Sigmoid colon (tissue), 4 donors: ENCODE data around the gene PLTP.

Experiments used
- EP300 ChIP-seq, 4 donors: sonication (generic); formaldehyde crosslinking; IDR thresholded peaks; one replicate each; pipeline ENCODE4 v1.6.1; 2017; ENCODE audit warnings: antibody characterized with exemption in 4 of 4
- POLR2A ChIP-seq, 2 donors: fragments of 450-650 bp; IDR thresholded peaks; one replicate each; pipeline ENCODE4 v1.6.1; 2016; ENCODE audit warnings: antibody characterized with exemption in 2 of 2, mild to moderate bottlenecking in 2 of 2, moderate library complexity in 2 of 2
- TF ChIP-seq, protein P1 (sequence below), 4 experiments: fragments of 450-650 bp in 3 of 4; fragments of 200-600 bp in 1 of 4; IDR thresholded peaks; one replicate each; pipeline ENCODE4 v1.5.1; 2016 to 2019; ENCODE audit warnings: antibody characterized with exemption in 4 of 4, mild to moderate bottlenecking in 3 of 4, moderate library complexity in 2 of 4

DNA sequence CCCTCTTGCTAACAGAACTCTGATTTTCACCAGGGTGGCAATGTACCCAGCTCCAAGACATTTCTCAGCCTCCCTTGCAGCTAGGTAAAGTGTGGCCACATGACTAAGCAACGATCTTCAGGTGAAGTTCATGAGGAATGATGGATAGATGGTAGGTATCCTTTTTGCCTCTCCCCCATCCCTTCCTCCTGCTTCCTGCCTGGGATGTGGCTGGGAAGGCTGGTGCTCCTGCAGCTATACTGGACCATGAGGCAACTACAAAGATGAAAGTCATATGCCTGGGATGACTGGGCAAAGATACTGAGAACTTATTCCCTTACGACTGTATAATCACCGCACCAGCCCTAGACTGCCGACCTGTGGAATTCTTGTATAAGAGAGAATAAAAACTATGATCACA is 46.6 kb upstream of the PLTP start:
- TF ChIP-seq, protein P1, sequence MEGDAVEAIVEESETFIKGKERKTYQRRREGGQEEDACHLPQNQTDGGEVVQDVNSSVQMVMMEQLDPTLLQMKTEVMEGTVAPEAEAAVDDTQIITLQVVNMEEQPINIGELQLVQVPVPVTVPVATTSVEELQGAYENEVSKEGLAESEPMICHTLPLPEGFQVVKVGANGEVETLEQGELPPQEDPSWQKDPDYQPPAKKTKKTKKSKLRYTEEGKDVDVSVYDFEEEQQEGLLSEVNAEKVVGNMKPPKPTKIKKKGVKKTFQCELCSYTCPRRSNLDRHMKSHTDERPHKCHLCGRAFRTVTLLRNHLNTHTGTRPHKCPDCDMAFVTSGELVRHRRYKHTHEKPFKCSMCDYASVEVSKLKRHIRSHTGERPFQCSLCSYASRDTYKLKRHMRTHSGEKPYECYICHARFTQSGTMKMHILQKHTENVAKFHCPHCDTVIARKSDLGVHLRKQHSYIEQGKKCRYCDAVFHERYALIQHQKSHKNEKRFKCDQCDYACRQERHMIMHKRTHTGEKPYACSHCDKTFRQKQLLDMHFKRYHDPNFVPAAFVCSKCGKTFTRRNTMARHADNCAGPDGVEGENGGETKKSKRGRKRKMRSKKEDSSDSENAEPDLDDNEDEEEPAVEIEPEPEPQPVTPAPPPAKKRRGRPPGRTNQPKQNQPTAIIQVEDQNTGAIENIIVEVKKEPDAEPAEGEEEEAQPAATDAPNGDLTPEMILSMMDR (IDR thresholded peaks at IDR 0.05): no peak
- TF ChIP-seq EP300 (IDR thresholded peaks at IDR 0.05) (no peak), POLR2A (IDR thresholded peaks at IDR 0.05) (no peak)
